CD4-positive, alpha-beta T cell treated with Interleukin-6 for 4 hours (primary cell): Measurements from ENCODE around the gene NR6A1.

Experiments
- DNase-seq: peaks from one replicate; pipeline ENCODE4 v3.0.0-alpha.2; 2020; ENCODE audit warnings: mixed read lengths

NR6A1 gene

DNA sequence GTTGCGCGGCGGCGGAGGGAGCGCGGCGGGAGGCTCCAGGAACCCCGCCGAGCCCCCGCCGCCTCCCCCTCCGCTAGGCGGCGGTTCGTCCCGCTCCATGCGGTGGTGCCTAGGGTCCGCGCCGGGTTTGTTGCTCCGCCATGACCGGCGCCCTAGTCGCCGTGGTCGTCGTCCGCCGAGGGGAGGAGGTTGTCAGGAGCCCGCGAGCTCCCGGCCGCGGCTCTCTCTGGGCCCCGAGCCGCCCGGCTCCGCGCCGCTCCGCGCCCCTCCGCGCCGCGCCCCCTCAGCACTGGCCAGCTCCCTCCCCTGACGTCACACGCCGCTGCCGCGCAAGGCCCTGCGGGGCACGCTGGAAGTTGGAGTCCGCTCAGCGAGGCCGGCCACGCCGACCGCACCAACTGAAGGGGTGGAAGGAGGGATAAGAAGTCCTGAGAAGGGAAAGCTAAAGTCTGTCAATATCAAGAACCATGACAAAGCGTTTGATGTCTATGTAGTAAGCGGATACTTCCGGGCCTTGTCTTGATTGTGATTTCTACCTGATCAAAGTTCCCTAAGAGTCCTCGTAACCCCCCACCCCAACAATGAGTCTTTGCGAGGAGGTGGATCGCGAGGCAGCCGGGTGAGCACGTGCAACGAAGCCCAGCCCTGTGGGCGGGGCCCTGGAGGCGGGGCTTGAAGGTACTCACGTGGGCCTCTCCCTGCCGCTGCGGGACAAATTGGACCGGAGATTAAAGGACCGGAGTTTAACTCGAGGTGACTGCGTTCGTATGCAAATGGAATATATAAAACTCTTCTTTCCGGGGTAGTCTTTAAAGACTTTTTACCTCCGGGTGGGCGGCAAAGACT, at the start of gene NR6A1:
TSS of gene NR6A1 (minus strand) at position 291 of the 846 bp plus-strand sequence.
- DNase-seq: peak; percentile 96

DNA sequence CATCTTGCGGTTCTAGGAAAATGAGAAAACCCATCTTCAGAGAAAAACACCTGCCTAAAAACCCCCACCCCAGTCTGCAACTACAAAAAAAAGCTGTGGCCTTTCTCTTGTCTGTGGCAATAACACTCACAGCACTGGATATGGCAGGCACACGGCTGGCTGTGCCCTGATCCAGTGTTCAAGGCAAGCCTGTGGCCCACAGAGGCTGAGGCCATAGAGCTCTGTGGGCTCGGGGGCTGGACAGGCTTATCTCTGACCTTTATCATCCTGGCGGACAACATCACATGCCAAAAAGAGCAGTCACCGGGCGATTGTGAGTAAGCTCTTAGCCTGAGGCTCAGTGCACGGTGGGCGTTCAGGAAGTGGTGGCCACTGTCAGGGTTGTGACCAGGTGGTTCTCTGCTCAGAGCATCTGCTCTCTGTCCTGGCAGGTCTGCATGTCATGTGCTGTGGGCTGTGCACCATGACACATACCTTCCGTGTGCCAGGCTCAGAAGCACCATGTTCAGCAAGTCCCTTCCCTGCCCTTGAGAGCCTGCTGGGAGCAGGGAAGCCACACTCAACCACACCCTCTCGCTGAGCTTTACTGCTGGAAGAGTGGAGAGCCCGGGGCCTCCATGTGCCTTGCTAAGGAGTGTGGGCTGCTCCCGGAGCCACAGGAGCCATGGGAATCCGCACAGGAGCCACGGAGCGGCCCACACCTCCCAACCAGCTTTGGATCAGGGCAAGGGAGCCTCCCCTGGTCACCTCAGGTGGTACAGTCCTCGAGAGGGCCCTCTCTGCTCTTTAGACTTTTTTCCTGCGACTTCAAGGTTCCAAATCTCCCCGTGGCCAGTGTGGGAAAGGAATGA, 47.5 kb upstream of the NR6A1 start:
- no peak for DNase-seq

DNA sequence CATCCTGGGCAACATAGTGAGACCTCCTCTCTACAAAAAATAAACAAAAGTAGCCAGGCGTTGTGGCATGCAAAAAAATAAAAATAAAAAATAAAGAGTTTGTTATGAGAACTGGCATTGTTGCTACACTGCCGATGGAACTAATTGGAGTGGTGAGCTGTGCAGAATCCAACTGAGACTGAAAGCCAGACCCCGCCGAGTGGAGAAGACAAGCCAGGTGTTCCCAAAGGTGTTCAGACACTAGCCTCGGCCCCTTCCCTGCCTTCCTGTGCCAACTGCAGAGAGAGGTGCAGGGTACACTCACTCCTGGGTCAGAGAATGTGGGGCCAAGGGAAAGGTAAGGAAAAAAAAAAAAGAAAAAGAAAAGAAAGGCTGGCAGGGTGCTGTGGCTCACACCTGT, 44.5 kb upstream of the NR6A1 start:
- DNase-seq: no peak

DNA sequence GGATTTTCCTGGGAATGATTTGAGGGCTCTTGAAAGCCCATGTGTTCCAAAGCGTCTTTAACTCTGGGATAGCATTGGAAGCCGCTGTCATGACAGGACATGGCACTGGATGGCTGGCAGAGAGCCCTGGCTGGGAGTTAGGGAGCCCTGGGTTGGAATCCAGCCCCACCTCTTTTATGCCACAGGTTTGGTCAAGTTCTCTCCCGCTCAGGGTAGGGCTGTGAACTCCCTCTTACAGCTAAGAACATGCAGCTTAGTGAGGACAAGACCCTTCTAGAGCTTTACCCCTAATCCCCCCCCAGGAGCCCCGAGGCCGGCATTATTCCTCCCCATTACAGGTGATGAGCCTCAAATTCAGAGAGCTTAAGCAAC, 43.0 kb upstream of the NR6A1 start:
- DNase-seq: no peak

DNA sequence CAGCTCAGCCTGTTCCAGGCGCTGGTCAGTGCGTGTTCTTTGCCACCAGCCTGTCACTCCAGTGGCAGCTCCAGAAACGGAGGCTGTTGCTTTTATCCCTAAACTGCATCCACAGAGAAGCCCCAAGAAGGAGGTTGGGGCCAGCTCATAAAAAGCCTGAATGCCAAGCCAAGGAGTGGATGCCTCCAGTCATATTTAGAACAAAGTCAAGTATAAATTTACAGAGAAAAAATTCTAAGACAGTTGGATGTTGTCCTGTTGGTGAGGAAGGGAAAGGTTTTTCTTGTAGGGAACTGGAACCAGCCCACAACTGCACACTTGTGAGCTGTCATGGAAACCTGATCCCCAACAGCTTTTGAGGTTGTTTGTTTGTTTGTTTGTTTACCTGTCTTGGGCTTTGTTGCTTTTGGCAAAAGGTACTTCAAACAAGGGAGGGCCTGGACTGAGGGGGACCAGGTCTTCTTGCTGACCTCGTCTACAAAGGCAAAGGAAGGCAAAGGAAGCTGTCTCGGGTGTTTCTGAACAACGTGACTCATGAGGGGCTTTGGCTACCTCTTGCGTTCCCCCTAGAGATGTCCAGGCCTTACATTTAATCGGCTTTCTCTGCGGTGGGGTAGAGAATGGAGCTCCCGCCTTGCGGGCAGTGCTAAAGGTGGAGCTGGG, 42.5 kb upstream of the NR6A1 start:
- no peak for DNase-seq

DNA sequence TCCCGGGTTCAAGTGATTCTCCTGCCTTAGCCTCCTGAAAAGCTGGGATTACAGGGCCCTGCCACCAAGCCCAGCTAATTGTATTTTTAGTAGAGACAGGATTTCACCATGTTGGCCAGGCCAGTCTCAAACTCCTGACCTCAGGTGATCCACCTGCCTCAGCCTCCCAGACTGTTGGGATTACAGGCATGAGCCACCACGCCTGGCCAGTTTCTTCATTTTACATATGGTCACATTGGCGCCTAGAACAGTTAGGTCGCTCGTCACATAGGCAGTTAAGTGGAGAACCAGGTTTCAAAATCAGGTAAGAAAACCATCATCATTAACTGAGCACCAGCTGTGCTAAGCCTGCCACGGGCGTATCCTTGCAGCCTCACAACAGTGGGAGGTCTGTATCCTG, 41.9 kb upstream of the NR6A1 start:
- no peak for DNase-seq

DNA sequence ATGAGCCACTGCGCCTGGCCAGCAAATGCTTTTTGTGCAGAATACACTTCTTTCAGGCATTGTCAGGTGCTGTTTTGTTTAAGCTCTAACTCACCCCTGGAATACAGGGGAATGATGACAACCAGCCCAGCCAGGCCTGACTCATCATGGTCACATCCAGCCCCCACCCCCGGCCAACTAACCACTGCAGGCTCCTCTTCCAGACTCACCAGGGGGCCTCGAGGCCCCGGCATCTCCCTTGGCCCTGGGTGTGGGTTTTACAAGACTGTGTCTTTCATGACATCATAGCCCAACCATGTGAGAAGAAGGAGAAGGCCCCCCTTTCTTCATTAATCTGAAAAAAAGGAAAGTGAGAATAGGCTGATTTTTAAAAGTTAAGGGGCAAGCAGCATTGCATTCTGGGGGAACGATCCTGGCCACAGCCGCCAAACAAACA, 41.3 kb upstream of the NR6A1 start:
- no peak for DNase-seq

DNA sequence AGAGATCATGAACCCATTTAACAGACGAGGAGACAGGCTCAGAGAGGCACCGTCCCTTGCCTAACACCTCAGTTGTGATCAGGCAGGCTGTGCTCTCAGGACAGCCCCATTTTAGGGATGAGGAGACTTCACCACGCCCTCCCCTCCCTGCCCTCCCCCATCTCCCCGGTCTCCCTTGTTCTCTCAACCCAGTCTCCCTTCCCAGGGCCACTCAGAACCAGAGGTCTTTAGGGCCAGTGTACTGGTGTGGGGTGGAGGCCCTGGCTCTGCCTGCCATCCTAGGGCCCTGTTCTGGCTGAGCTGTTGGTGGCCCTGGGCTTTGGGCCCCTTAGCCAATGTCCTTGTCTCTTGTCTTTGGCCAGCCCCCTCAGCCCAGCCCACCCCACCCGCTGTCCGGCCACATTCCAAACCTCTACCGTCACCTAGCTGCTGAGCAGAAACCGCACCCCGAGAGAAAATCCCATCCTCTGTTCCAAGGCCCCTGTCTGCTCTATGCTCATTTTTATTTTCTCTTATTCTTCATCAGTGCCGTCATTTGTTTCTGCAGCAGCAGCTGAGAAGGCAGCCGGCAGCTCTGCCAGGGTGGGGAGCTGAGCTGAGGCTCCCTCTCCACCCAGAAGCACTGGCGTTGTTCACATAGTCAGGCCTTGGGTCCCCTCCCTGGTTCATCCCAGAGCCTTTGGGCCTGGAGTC, 39.7 kb upstream of the NR6A1 start:
- no peak for DNase-seq

DNA sequence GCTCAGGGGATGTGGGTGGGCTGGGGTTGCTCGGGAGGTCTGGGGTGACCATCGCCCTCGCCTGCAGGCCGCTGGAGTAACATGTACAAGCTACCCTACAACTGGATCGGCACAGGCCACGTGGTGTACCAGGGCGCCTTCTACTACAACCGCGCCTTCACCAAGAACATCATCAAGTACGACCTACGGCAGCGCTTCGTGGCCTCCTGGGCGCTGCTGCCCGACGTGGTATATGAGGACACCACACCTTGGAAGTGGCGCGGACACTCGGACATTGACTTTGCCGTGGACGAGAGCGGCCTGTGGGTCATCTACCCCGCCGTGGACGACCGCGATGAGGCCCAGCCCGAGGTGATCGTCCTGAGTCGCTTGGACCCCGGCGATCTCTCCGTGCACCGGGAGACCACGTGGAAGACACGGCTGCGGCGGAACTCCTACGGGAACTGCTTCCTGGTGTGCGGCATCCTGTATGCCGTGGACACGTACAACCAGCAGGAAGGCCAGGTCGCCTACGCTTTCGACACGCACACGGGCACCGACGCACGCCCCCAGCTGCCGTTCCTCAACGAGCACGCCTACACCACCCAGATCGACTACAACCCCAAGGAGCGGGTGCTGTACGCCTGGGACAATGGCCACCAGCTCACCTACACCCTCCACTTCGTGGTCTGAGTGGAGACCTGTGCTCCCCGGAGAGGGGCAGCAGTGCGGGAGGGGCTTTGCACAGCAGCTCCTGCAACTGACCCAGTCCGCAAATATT, 38.8 kb upstream of the NR6A1 start:
- no peak for DNase-seq

DNA sequence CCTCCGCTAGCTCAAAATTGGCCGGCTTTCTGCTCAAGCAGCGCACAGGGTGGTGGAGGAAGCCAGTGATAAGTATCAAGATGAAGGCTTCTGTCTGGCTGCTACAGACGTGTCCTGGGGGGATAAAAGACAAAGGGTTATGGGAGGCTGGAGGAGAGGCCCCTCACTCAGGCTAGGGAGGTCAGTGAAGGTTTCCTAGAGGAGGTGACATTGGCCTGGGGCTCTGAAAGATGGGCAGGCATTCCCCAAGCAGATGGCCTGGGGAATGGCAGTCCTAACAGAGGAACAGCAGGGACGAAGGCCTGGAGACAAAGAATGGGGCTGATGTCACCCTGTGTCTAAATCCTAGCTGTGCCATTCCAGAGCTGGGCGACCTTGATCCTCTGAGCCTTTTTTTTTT, 38.1 kb upstream of the NR6A1 start:
- no peak for DNase-seq

DNA sequence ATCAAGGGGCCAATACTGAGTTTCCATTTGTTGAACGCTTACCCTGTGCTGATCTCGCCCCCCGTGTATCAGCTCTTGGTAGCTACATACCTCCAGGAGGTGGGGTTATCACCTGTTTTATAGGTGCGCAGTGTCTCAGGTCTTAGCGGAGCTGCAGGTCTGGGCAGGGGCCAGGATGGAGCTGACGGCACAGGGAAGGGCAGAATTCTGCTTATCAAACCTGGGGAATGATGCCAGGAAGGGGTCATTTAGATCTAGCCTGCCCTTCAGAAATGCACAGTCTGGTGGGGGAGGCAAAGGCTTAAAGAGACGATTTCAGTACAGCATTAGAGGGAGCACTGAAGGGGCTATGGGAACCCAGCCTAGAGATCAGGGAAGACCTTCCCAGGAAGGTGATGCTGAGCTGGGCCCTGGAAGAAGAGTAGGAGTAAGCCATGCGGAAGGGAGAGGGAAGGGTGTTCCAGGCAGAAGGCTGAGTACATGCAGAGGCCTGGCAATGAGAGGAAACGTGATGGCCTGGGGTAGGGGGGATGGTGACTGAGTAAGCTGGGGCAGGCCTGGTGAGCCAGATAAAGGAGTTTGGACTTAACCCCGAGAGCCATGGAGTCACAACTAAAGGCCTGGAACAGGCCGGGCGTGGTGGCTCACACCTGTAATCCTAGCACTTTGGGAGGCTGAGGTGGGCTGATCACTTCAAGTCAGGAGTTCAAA, 37.3 kb upstream of the NR6A1 start:
- DNase-seq: no peak

DNA sequence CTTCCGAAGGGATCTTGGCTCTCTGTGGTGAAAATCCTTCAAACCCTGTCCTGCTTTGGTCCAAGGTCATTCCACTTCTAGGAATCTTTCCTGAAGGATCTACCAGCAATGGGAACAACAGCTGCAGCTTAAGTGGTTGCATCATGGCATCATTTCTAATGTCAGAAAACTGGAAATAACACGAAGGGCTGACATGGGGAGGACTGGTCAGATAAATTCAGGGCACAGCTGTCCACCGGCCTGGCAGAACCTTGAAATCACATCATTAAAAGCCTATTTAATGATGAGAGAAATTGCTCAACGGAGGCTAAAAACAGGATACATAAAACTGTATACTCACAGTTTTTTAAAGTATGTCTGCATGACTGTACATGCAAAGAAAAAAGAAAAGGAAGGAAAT, 34.1 kb upstream of the NR6A1 start:
- no peak for DNase-seq

DNA sequence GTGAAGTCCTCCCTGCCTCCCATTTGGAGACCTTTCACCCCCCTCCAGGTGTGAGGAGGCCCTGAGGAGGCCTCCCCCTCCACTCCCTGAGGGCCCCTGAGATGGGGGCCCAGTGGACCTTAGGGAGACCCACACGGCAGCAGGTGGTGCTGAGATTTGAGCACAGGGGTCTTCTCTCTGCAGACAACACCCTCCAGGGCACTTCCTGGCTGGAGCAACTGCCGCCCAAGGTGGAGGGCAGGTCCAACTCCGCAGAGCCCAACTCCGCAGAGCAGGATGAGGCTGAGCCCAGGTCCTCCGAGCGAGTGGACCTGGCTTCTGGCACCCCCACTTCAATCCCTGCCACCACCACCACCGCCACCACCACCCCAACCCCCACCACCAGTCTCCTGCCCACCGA, 32.8 kb upstream of the NR6A1 start:
- DNase-seq: no peak

DNA sequence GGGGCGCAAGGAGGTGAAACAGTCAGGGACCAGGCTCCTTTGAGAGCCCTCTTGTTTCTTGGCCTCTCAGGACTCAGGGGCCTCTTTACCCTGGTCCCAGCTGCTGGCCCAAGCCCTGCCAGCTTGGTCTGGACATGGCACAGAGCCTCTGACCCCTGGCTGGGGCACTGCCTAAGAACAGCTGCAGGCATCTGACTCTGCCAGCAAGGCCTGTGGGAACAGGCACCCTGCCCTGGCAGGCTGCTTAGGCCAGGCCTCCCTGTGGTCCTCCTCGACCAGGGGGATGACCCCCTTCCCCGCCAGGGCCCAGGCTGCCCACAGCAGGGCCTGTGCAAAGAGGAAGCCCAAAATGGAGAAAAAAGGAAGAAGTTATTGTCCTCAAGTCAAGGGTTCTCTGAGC, 31.3 kb upstream of the NR6A1 start:
- DNase-seq: no peak

DNA sequence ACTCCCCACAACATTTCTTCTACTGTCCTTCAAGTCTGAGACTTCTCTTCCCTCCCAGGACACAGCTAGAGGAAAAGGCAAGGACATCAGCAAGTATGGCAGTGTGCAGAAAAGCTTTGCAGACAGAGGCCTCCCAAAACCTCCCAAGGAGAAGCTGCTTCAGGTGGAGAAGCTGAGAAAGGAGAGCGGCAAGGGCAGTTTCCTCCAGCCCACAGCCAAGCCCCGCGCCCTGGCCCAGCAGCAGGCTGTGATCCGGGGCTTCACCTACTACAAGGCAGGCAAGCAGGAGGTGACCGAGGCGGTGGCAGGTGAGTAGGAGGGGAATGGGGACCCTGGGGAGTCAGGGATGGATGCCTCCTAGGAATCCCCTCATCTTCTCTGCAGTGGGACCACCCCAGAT, 30.2 kb upstream of the NR6A1 start:
- DNase-seq: no peak

DNA sequence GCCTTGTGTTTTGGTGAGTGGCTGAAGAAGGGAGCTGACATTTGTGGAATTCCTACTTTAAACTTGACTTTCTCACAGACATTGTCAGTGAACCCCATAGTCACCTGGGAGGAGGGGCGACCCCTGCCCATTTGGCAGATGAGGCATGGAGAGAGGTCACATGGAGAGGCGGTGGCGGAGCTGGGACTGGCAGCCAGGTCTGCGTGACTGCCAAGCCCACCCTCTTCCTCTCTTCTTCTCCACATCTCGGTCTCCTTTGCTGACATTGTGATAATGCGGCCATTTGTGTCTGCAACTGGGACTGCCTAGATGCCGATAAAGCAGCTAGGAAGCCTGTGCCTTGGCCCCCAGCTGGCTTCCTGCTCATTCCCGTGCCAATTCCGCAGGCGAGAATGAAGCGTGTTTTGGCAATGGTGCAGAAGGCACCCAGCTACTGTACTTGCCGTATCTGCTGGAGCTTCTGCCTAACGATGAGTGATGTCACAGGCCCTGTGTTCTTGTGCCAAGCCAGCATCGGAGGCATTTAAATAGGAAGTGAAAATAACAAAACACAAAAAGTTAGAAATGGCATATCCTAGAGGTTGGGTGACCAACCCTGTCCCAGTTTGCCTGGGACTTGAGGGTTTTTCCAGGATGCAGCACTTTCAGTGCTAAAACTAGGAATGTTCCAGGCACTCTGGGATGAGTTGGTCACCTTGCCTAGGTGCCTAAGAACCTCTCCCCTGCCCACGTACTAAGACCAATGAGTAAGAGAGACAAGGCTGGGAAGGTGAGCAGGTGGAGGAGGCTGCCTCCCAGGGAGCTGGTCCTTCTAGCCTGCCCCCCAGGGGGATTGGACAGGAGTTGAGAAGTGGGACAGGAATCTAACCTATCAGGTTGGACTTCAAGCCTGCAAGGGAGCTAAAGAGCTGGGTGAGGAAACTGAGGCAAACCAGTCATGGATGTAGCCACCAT, 29.5 kb upstream of the NR6A1 start:
- no peak for DNase-seq

DNA sequence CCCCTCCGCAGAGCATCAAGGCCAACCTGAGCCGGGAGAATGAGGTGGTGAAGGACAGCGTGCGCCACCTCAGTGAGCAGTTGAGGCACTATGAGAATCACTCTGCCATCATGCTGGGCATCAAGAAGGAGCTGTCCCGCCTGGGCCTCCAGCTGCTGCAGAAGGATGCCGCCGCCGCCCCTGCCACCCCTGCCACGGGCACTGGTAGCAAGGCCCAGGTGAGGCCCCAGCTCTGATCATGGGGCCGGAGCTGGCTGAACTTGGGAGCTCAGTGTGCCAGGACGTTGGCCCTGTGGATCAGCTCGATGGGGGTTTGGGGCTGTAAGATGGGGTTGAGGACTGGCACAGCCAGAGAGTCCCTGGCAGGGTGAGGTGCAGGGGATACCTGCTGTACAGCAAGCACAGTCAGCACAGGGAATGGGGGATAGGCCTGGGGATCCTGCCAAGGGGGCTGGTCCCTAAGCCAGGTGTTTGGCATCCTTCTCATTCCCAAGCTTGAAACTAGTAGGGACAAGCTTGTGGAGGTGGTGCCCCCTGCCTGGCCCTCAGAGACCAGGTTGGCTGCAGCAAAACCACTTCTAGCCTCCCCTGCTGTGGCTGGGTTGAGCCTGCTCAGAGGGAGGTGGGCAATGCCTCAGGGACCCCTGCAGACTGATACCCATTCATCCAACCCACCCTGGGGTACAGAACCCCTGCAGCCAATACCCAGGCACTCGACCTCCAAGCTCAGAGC, 28.3 kb upstream of the NR6A1 start:
- DNase-seq: no peak

DNA sequence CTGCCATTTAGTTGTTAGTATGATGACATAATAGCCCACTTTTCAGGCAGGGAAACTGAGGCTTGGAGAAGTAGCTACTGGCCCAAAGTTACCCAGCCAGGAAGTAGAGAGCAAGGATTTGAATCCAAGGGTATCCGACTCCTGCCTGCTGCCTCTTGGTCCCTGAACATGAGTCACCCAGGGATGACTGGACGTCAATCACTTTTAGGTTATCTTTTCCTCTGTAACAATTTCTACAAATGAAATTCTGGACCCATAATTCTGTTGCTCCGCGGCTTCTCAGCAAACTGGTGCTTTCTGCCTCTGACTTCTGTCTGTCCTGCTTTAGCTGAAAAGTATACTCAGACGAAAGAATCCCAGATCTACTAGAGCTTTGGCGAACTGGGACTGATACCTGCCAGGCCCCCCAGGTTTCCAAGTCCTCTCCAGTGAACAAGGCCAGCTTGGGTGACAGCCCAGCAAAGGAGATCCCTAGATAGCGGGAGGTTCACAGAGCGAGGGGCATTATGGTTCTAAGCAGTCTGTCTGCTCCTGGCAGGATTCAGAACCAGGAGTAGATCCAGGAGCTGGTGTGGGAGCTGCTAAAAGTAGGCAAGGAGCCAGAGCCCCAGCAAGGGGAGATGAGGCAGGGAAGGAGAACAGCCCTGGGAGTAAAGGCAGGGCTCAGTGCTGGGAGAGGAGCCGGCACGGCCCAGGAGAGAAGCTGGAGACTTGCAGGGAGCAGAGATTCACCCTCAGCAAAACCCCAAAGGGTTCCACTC, 26.4 kb upstream of the NR6A1 start:
- DNase-seq: no peak
